HG03175 (cell line): ENCODE results near the gene MAN2A1.
A peak's percentile ranks its signal among the peaks of the same experiment; 100 is the strongest.

Experiments
- ATAC-seq: cut with Tn5 transposase; IDR thresholded peaks from one replicate; pipeline ENCODE4 v1.9.1; 2021; ENCODE audit warnings: mild to moderate bottlenecking, moderate library complexity; ENCODE audit not compliant: unreplicated experiment

MAN2A1 gene

DNA sequence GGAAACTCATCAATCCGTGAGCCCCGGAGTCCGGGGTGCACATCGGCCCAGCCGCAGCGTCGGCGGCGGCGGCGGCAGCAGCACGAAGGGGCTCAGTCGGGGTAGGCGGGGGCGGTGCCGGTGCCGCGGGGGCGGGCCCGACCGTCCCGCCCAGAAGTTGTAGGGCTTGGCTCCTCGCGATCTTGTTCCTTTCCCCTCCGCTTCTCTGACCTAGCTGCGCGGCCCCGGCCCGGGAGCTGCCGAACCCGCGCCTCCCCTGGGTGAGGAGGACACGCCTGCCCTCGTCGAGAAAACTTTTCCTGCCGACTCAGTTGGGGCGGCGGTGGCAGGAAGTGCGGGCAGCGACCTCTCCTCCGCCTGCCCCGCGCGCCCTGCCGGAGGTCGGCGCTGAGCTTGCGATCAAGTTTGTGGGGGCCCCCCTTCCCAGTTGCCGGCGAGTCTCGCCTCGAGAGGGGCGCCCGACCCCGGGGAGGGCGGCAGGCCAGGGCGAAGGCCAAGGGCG, at the start of gene MAN2A1:
MAN2A1 (plus strand) TSS at position 188 of the 502 bp plus-strand sequence. CDS start 491 bp downstream, outside the sequence.
- peak; percentile 55 for ATAC-seq

DNA sequence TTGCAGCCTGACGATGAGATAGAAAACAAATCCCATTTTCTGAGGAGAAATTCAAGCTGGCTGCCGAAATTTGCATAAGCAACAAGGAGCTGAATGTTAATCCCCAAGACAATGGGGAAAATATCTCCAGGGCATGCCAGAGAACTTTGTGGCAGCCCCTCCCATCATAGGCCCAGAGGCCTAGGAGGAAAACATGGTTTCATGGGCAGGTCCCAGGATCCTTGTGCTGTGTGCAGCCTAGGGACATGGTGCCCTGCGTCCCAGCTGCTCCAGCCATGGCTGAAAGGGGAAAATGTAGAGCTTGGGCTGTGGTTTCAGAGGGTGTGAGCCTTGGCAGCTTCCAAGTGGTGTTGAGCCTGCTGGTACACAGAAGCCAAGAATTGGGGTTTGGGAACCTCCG, 48.8 kb upstream of the MAN2A1 start:
- ATAC-seq = no peak

DNA sequence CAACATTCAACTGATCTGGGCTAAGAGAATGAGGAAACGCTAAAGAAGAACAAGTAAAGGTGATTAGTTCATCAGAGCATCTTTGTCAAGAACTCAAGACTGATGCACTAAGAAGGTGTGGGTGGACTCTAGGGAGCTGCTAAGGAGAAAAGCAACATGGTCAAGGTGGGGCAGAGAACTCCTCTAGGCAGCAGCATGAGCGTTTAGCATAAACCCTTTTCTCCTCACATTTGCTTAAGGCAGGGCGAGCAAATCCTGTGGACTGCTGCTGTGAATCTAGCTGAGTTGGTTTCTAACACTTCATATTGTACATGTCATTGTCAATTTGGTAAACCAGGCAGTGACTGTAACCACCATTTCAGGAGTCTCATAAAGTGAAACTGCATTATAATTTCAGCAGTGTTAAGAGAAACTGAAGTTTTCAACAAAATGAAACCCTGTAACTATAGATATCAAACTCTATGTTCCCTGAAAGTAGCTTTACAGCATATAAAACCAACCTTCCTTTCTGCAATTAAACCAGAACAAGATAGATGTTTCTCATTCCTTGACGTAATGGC, 45.9 kb upstream of the MAN2A1 start:
- ATAC-seq = no peak

DNA sequence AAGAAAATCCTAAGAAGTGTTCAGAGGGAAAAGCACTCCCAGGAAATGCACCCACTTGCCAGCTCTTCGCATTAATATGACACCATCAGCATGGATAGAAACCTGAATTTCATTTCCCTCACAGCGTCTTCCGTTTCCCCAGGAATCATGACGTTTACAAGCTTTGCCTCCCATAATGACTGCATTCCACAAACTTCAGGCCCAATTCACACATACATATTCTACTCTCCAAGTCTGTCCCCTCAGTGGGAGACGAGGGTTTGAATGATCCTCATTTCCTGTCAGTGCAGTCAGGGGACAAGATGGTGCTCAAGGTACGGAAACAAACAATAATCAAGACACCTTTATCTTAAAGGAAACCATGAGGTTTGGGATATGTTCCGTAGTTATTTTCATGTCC, 44.9 kb upstream of the MAN2A1 start:
- ATAC-seq = no peak

DNA sequence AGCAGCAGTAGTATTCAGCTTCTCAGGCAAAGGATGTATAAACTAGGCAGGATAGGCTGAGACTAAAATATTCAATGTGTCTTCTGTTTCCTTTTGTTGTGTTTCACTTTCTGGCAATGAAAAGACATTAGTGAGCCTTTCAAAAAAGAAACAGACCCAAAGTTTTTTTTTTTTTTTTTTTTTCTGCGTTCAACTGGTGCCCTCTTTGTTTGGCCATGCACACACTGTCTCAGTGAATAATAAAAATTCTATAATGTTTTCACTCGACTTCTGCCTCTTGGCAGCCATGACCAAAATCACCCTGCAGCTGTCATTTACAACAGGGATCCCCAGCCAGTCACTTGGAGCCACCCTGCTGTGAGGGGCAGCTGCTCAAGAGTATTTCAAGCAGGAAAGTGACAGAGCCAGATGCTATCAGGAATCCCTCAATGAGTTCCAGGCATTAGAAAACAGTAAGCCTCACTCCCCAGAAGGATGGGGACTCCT, 44.0 kb upstream of the MAN2A1 start:
- no peak for ATAC-seq

DNA sequence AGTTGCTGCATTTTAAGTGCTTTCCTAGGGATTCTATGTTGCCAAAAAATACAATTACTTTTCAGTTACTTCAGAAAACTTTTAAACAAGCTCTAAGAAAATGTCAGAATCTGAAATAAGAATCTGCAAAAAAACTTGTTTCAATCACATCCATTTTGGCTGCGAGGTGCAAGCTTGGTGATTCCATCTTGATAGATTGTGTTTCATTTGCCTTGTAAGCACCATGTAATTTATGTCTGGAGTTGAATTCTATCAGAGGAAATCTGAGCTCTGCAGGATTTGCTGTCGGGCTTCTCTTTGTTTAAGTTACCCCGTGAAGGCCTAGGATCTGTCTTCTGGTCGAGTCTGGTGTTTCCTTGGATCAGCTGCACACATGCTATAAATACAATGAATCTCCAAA, 40.4 kb upstream of the MAN2A1 start:
- ATAC-seq = no peak

DNA sequence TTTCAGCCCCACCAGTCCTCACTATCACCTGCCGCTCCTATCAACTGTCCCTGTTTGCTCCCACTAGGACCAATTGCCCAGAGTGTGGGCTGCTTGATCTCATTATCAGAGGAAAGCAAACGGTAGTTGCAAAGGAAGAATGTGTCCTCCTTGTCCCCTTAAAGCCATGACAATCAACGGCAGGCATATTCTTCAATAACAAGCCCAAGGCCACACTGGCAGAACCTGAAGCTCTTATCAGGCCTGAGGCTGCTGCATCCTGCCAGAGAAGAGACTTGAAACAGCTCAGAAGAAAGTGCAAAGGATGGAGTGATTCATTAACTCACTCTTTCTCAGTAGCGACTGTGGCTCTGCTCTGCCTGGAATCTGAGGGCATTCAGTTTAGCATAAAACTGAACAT, 39.2 kb upstream of the MAN2A1 start:
- no peak for ATAC-seq

DNA sequence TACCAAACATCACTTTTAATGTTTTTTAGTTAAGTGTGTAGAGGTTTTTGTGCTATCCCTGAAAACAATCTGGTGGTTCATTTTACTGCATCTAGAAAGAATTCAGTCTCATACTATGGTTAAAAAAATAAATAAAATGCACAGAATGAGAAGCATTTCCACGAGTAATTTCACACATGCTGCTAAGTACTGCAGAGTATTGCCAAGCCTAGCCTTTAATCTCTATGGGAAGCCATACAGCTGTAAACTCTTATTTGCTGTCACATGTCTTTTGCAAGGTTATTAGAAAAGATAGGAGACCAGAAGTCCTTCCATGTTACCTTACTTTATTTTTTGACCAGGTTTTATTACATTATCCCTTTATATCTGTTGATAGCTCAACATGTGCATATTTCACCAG, 37.6 kb upstream of the MAN2A1 start:
- ATAC-seq = no peak

DNA sequence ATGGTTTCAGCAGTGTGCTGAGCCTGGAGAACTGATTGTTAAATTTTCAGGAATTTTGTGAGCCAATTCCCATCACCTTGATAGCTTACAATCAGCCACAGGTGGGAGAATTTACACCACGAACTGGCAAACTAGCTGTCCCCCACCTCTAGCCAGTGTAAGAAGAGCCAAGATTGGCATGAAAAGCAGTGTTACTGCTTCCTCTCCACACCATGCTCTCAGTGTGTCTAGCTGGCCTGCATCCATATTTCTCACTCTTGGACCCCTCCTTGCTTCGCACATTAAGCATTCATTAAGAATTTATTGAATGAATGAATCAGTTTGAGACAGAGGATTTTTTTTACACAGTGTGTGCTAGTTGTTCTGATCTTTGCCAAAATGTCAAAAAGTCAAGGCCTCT, 36.7 kb upstream of the MAN2A1 start:
- ATAC-seq = no peak

DNA sequence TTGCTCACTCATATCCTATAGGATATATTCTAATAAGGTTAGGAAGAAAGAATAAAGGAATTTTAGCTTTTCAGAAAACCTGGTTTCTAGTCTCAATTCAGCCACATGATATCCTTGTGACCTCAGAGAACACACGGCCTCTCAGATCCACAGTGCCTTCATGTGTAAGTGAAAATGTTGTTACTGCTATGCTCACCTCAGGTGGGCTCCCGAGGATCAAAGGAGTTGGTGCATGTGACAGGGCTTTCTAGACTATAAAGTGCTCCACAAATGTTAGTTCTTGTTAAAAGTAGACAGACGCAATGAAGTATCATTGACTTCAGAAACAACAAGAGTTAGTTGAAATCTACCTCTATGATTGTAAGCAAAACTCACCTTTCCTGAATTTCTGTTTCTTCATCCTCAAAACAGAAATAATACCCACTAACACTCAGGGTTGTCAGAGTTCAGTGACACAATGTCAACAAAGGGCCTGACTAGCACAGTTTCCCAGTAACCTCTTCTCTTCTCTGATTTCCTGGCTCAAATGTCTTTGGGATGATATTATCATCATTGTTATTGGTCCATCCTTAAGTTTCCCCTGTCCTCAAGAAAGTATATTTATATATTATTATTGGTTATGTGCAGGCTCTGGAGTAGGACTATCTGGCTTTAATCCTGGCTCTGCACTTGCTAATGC, 36.0 kb upstream of the MAN2A1 start:
- no peak for ATAC-seq

DNA sequence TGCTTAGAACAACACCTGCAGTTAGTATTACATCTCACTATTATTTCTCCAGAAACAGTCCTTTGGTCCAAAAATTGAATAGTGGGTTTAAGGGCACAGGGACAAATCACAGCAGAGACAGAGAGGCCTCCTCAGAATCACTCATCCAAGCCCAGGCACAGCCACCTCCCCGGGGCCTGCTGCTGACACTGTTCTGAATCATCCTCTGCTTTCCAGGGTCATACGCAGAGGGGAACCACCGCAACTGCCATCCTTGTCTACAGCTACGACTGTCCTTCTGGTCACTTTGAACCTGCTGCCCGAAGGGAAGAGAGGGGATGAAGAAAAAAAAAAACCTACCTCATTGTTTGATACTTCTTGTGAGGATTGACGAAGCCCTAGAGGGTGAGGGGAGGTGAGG, 35.3 kb upstream of the MAN2A1 start:
- ATAC-seq = no peak

DNA sequence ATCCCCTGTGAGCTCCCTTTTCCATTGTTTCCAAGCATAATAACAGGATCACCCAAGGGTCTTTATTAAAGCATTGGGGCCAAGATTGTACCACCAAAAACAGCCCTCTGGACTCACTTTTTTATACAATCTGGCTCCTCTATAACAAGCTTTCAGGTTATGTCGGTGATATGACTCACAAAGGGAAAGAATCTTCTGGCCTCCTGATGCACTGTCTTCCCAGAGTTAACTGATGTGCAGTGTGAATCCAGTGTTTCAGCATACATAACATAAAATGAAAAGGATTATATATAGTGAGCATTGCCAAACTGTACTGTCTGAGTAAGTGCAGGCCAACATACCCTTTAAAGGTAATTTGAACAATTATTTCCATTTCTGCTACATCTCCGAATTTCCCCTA, 33.9 kb upstream of the MAN2A1 start:
- no peak for ATAC-seq

DNA sequence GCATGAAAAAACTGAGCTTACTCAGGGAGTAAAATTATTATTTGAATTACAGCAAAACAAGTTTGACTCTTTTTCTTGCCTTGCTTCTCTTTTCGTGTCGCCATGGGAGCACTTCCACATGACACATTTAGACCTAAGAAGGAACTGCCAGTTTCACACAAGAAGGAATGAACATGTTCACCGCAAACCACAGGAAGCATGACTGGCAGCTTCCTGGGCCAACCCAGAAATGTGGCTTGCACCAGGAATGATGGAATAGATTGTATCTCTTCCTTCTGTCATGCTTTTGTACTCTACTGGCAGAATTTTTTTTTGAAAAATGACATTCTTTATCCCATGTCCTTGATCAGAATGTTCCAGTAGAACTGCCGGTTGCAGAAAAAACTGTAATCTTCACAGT, 32.9 kb upstream of the MAN2A1 start:
- ATAC-seq = no peak

DNA sequence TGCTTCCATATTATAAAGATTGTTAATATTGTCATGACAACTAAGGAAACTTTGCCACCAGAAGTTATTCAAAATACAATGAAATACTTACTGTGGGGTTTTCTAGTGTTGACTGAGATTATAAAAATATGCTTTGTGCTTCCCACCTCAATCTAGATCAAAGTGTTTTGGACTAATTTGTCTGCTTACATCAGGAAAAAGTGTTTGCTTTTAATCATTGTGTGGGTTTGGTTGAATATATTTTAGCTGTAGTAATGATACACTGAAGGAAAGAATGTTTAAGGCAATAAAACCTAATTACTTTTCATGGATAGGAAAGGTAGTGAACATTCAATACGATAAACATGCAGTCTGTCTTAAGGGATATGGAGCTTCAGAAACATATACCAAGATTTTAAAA, 29.8 kb upstream of the MAN2A1 start:
- ATAC-seq = no peak

DNA sequence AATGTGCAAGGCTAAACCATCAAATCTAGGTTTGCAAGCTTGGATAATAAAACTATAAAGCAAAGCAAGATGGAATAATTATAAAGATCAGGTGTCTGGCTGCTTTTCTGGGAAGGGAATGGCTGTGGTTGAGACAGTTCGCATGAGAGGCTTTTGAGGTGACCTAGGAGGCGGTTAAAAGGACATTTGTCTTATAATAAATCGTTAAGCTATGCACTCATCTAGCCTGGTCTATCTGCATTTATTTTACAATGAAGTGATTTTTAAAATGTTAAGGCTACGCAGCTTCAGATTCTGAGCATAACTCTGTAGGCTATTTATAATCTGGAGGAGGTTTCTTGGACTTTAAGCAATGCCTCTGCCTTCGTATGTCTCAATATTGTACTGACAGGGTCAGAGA, 29.4 kb upstream of the MAN2A1 start:
- no peak for ATAC-seq

DNA sequence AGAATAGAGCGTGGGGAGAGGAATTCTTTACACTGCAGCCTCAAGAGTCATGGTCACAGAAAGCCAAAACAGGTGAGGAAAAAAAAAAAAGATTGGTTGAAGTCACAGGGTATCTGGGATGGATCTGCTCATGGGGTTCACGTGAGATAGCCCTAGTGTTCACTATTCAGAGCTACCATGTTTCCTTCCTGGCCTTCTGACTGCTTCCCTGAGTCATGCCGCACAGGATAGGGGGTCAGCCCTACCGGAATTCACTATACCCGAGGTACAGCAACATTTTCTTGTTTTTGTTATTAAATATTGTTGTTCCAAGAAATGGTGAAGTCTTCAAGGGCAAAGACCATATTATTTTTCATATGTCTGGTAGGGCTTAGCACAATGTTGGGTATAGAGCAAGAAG, 21.5 kb upstream of the MAN2A1 start:
- no peak for ATAC-seq

DNA sequence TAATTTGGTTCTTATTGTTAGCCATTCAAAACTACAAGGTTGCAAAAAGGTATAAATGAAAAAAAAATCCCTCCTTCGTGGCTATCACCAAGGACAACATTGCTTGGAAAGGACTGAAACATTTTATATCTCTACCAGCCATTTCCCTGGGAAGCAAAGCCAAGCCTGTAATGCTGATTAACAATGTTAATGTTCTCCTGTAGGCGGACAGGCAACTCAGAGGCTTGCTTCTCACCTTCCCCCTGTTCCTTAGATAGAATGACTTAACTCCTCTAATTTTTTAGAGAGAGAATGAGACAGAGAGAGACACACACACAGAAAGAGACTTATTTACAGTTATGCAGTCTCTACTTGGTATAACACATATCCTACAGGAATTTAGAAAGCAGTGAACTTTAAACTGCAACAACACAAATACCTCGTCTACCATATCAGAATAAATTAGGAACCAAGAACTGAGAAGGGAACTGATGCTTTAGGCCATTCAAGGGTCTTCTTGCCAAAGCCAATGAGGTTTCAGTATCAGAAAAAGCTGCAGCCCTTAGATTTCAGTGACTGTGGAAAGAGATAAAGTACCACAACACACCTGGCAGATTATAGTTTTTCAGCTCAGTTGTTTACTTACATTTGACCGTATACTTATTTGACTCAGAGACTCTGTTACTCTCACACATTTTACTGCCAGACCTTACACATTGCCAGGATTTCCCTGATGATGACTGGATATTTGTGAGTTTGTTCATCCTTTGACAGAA, 20.9 kb upstream of the MAN2A1 start:
- ATAC-seq = no peak

DNA sequence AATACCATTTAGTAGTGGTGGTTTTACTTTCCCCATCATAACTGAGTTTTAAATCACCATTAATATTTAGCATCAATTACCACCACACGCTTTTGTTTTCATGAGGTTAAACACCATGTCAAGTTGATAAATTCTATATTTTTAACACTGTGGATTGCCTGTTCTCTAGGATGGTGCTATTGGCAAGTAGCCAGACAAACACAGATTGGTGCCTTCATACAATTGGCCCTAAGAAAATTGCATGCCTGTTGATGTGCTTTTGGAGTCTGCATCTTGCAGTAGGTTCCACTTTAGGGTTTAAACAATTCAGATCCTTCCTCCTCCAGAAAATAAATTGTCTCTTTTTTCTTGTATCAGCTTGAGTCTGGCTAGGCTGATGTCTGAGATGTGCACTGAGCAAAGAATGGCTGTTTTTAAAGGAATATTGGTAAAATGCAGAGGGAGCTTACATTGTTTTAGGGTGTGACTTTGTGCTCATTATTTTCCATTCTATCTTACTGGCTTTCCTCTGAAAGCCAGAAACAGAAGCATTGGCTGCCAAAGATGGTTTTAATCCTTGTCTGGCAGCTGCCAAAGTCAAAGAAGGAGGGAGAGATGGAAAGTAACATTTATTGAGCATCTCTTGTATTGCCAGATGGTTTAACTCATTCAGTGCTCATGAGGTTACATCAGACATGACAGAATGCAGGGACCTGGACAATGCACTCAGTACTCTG, 19.6 kb upstream of the MAN2A1 start:
- no peak for ATAC-seq

DNA sequence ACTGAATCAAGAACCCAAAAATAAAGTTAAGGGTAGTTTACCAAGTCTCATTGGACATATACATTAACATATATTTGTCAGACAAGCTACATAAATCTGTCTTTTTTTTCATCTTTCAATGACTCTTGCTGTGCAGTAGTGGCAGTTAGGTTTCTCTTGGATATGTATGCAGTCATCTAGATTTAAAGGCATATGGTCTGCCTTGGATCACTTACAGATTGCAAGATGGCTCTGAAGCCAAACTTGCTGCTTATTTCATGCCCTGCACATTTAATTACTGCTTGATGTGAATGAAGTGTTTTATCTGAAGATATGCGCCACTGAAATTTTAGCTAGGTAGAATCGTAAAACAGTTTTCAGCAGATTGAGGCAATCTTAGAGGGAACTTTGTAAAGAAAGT, 18.6 kb upstream of the MAN2A1 start:
- ATAC-seq = no peak

DNA sequence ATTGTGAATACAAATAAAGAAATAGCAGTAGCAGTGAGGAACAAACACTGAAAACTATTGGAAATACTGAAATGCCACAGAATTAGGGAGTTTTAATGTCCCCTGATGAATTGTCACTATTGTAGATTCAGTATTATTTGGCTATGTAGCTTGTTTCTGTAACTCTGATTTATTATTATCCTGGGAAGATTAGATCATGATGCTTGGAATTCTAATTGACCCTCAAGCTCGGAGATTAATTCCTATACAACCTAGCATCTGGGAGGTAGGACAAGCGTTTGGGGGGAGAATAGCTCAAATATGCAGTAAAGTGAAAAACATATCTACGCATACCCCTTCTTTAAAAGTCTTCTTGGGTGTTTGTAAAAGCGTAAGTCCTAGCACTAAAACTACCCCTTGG, 15.1 kb upstream of the MAN2A1 start:
- no peak for ATAC-seq

DNA sequence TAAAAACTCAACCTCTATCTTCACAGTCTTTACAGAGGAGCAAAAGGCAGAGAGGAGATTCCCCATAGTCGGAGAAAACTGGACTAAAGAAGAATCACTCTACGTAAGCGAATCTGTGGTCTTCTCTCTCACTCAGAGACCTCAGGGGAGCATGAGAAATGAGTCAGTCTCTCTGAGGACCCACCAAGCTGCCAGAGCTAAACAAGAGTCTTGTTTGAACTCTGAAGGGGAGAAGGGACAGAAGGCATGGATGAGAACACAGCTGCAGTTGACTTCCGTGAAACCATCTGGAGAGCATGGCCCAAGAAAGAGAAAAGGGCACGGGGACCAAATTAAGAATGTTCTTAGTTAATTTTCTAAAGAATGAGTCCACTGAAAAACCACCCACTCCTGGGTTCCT, 12.8 kb upstream of the MAN2A1 start:
- no peak for ATAC-seq
